Measurements from ENCODE around the gene ZNF45.

DNA sequence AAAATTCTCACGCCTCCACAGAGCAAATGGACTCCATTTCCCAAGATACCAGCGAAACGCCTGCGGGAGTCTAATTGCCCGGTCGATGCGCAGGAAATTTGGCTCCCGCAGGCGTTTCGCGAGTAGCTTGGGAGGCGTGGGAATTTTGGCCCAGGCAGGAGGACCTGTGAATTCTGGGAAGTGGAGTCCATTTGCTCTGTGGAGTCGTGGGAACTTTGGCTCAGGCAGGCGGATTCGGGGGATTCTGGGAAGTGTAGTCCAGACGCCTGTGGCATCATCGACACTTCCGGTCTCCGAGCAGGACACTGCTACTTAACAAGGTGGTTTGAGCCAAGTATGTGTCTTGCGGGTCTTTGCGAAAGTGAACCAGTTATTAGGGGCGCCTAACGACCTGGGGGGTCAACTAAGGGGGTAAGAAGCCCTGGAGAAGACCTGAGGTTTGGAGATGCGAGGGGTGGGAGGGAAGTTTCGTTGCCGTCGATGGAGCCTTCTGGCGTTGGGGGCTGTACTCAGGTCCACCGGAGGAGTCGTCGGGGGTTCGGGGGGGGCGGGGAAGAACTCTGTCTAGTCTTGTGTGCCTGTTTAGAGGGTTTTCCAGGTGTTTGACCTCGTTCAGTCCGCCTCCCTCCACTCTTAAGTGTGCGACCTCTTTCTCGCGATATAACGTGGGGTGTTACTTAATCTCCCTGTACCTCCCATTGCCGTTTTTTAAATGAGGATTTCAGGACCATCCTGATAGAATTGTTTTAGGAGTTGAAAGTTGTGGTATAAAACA, 49.0 kb upstream of the ZNF45 start, which contains the start of gene ZNF155:
- TF ChIP-seq CTCF (conservative IDR thresholded peaks at IDR 0.05; ENCODE audit: low read depth, low read length) (no peak), EZH2 (IDR thresholded peaks at IDR 0.05; ENCODE audit: borderline replicate concordance, low read depth, low read length, poor library complexity, severe bottlenecking) (no peak)

Data from A673 (cell line).